Endothelial cell of umbilical vein (primary cell): Measurements from ENCODE around the gene TBC1D19. TPM values are rescaled to one million over a fixed set of nuclear protein-coding genes. Genes with fewer than 3 reads are reported as not detected.

ENCODE experiments used
- BruUV-seq: library from RNA; stranded (reverse); fragments of 400-500 nt; replicated peaks from 2 replicates; lab custom pipeline; 2021; lab: Mats Ljungman, UMichigan
- CTCF ChIA-PET: fragments of 300-600, 350-600 bp; sonication (Branson Sonifier 250); formaldehyde crosslinking; loops from one replicate; lab custom pipeline; 2021; ENCODE audit warnings: antibody characterized with exemption, inconsistent platforms; lab: Charles Lee
- POLR2A ChIA-PET: fragments of 300-600, 350-600 bp; sonication (Branson Sonifier 250); formaldehyde crosslinking; loops from one replicate; lab custom pipeline; 2021; ENCODE audit warnings: antibody characterized with exemption, inconsistent platforms; lab: Charles Lee
- DNase-seq: peaks from one replicate; pipeline ENCODE4 v3.0.0-alpha.2; 2011; ENCODE audit warnings: low read depth, low spot score
- FAIRE-seq: peaks from 2 replicates; lab custom pipeline; 2011; peaks lifted over from hg19 to GRCh38; lab: Jason Lieb, UNC
- H2AFZ ChIP-seq: 2 replicates; pipeline ENCODE4 v1.6.0; 2012; ENCODE audit warnings: low read depth, low read length, control low read depth, inconsistent platforms
- H3K27ac ChIP-seq: 2 replicates; pipeline ENCODE4 v1.5.1; 2011; ENCODE audit warnings: low read depth, mild to moderate bottlenecking, control low read depth, low read length, moderate library complexity; ENCODE audit not compliant: insufficient read depth
- H3K27me3 ChIP-seq, 2 experiments: 2 replicates each; pipeline versions ENCODE4 v1.6.0 to v1.6.1; 2011; ENCODE audit warnings: low read length in 2 of 2, mixed read lengths in 1 of 2; ENCODE audit not compliant: control insufficient read depth in 2 of 2, insufficient read depth in 2 of 2
- H3K36me3 ChIP-seq, 2 experiments: 2 replicates in 1 of 2; 3 replicates in 1 of 2; pipeline ENCODE4 v1.5.1; 2011; ENCODE audit warnings: low read length in 2 of 2, mild to moderate bottlenecking in 1 of 2, moderate library complexity in 1 of 2; ENCODE audit not compliant: control insufficient read depth in 2 of 2, insufficient read depth in 2 of 2; ENCODE audit errors: extremely low read depth in 1 of 2
- H3K4me1 ChIP-seq: 3 replicates; pipeline ENCODE4 v1.5.1; 2011; ENCODE audit warnings: mild to moderate bottlenecking, low read length; ENCODE audit not compliant: control insufficient read depth, insufficient read depth; ENCODE audit errors: extremely low read depth
- H3K4me2 ChIP-seq: 2 replicates; pipeline ENCODE4 v1.6.1; 2011; ENCODE audit warnings: low read length, control low read depth, mixed read lengths; ENCODE audit not compliant: insufficient read depth
- H3K4me3 ChIP-seq, 3 experiments: fragments of 200-600 bp in 1 of 3; sonication (generic), shearing (Covaris generic) in 1 of 3; replicated peaks in 1 of 3; 2 replicates each; pipeline ENCODE4 v1.5.1; 2011 to 2016; ENCODE audit warnings: control low read depth in 3 of 3, low read length in 3 of 3, mild to moderate bottlenecking in 2 of 3, inconsistent platforms in 1 of 3, low read depth in 1 of 3, moderate library complexity in 1 of 3; ENCODE audit not compliant: insufficient read depth in 1 of 3
- H3K79me2 ChIP-seq: 2 replicates; pipeline ENCODE4 v1.6.0; 2012; ENCODE audit warnings: low read length, inconsistent platforms; ENCODE audit not compliant: control insufficient read depth, insufficient read depth
- H3K9ac ChIP-seq: replicated peaks from 2 replicates; pipeline ENCODE3; 2011; ENCODE audit warnings: low read length, control low read depth; ENCODE audit not compliant: insufficient read depth; ENCODE audit errors: extremely low read depth
- H3K9me1 ChIP-seq: replicated peaks from 3 replicates; pipeline ENCODE4 v1.6.0; 2011; ENCODE audit warnings: mild to moderate bottlenecking, low read length; ENCODE audit not compliant: control insufficient read depth, insufficient read depth; ENCODE audit errors: extremely low read depth
- H3K9me3 ChIP-seq: replicated peaks from 2 replicates; pipeline ENCODE4 v1.5.1; 2012; ENCODE audit warnings: low read length, inconsistent platforms; ENCODE audit not compliant: control insufficient read depth, insufficient read depth
- H4K20me1 ChIP-seq: replicated peaks from 2 replicates; pipeline ENCODE3; 2011; ENCODE audit warnings: mild to moderate bottlenecking, low read length; ENCODE audit not compliant: control insufficient read depth, insufficient read depth; ENCODE audit errors: extremely low read depth
- EZH2 ChIP-seq: IDR thresholded peaks from 2 replicates; pipeline ENCODE4 v1.6.1; 2012; ENCODE audit warnings: borderline replicate concordance, low read depth, mild to moderate bottlenecking, moderate library complexity, low read length, inconsistent platforms; ENCODE audit not compliant: severe bottlenecking
- FOS ChIP-seq: IDR thresholded peaks from 2 replicates; pipeline ENCODE4 v1.6.1; 2011; ENCODE audit warnings: mild to moderate bottlenecking, low read length, moderate library complexity, borderline replicate concordance; ENCODE audit not compliant: insufficient read depth
- GATA2 ChIP-seq: IDR thresholded peaks from 2 replicates; pipeline ENCODE4 v1.7.0; 2011; ENCODE audit warnings: low read depth, mild to moderate bottlenecking, moderate library complexity, mixed read lengths, low read length; ENCODE audit not compliant: insufficient read length, insufficient read depth
- JUN ChIP-seq: IDR thresholded peaks from 2 replicates; pipeline ENCODE4 v1.6.1; 2011; ENCODE audit warnings: borderline replicate concordance, low read depth; ENCODE audit not compliant: insufficient read length, insufficient read depth
- MYC ChIP-seq: IDR thresholded peaks from one replicate; pipeline ENCODE4 v1.6.1; 2011; ENCODE audit warnings: mild to moderate bottlenecking, low read depth, low read length
- POLR2A ChIP-seq: IDR thresholded peaks from 2 replicates; pipeline ENCODE4 v1.6.1; 2012; ENCODE audit warnings: low read depth, mild to moderate bottlenecking, control low read depth, low read length
- POLR2AphosphoS5 ChIP-seq: IDR thresholded peaks from 2 replicates; pipeline ENCODE4 v1.6.1; 2012; ENCODE audit warnings: low read depth, mild to moderate bottlenecking, control low read depth, low read length, moderate library complexity; ENCODE audit not compliant: insufficient read depth
- dilution Hi-C: fragments of 300-500 bp; cut with MboI; formaldehyde crosslinking; loops from one replicate; pipeline ENCODE4 v1.15.0; 2019; ENCODE audit warnings: low sequenced_read_pairs; ENCODE audit not compliant: extremely low pct_ligation_motif_present
- intact Hi-C: fragments of 100-400 bp; cut with micrococcal nuclease; formaldehyde crosslinking; loops from one replicate; pipeline ENCODE4 v1.10.0; 2022
- polyA plus RNA-seq, 4 experiments: library from polyadenylated mRNA; depleted of rRNA in 3 of 4; stranded (reverse) in 3 of 4; unstranded in 1 of 4; fragments of >200 nt; gene quantifications; 2 replicates each; pipeline versions ENCODE4 v1.2.1 to v1.2.3, GENCODE V29; 2011 to 2012; ENCODE audit warnings: missing spikeins in 1 of 4
- total RNA-seq: library from RNA; stranded (reverse); gene quantifications from 2 replicates; pipeline ENCODE4 v1.2.3, GENCODE V29; 2021
- TF ChIP-seq, protein P1 (sequence below): IDR thresholded peaks from 2 replicates; pipeline ENCODE4 v1.6.1; 2011; ENCODE audit not compliant: insufficient read depth, insufficient read length
- TF ChIP-seq, protein P2 (sequence below), 2 donors: IDR thresholded peaks; 1 replicate in 1 of 2; 2 replicates in 1 of 2; pipeline ENCODE4 v1.5.1; 2011; ENCODE audit warnings: low read length in 2 of 2, mild to moderate bottlenecking in 2 of 2, moderate library complexity in 2 of 2, control low read depth in 1 of 2, inconsistent platforms in 1 of 2, low read depth in 1 of 2; ENCODE audit not compliant: insufficient read depth in 1 of 2; ENCODE audit errors: extremely low read depth in 1 of 2

TBC1D19 gene
- total and polyA plus RNA-seq, 2 donors (not counting 3 experiments of a cell fraction or from before 2014, with no cell fraction given): 4.4 to 5.9 TPM

DNA sequence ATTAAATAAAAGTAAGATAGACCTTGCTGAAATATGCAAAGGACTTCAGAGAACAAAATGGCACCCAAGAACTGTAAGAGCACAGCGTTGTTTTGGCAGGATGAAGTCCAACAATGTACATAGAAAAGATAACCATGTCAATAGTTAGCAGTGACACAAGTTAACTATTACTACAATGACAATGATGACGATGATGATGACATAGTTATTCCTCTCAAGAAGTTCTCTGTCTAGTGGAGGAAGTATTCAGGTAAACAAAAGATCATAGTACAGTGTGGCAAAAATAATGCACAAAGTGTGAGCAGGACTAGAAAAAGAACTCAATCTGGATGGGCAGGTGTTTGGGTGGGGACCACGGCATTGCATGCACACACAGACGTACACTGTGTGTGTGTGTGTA lies 201.4 kb downstream of the TBC1D19 start:
- dilution Hi-C loops: no loop called here
- no peaks in the 10 kb centered on the region for H3K36me3 ChIP-seq
- no peaks in the 10 kb centered on the region for H3K9me3 ChIP-seq
- H3K9ac ChIP-seq: no peak overlapping the region
- H3K4me1 ChIP-seq: peaks cover 41% of the 10 kb centered on the region
- H3K9me1 ChIP-seq: no peaks in the 10 kb centered on the region
- H3K79me2 ChIP-seq: no peaks in the 10 kb centered on the region
- H3K4me3 ChIP-seq: no peak overlapping the region
- no peaks in the 10 kb centered on the region for H4K20me1 ChIP-seq
- no peaks in the 10 kb centered on the region for H3K27me3 ChIP-seq
- no peak overlapping the region for H3K4me2 ChIP-seq
- POLR2A ChIA-PET: no interaction called here
- CTCF ChIA-PET: interaction anchor here (1.0 kb wide), 1 partner anchor 76 kb away, joined by 3 read pairs; the partner anchor contains the start of gene STIM2
- TF ChIP-seq JUN (no peak), EZH2 (no peak), POLR2AphosphoS5 (no peak), POLR2A (no peak), FOS (no peak), GATA2 (no peak), MYC (no peak)
- TF ChIP-seq, protein P1, sequence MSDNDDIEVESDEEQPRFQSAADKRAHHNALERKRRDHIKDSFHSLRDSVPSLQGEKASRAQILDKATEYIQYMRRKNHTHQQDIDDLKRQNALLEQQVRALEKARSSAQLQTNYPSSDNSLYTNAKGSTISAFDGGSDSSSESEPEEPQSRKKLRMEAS: no peak
- TF ChIP-seq, protein P2, sequence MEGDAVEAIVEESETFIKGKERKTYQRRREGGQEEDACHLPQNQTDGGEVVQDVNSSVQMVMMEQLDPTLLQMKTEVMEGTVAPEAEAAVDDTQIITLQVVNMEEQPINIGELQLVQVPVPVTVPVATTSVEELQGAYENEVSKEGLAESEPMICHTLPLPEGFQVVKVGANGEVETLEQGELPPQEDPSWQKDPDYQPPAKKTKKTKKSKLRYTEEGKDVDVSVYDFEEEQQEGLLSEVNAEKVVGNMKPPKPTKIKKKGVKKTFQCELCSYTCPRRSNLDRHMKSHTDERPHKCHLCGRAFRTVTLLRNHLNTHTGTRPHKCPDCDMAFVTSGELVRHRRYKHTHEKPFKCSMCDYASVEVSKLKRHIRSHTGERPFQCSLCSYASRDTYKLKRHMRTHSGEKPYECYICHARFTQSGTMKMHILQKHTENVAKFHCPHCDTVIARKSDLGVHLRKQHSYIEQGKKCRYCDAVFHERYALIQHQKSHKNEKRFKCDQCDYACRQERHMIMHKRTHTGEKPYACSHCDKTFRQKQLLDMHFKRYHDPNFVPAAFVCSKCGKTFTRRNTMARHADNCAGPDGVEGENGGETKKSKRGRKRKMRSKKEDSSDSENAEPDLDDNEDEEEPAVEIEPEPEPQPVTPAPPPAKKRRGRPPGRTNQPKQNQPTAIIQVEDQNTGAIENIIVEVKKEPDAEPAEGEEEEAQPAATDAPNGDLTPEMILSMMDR (IDR thresholded peaks at IDR 0.05; ENCODE audit: extremely low read depth in 1 of 2, insufficient read depth in 1 of 2, low read depth in 1 of 2, low read length in 2 of 2): no peak
- FAIRE-seq: no peak
- no peak for DNase-seq
- no peak overlapping the region for H3K27ac ChIP-seq
- intact Hi-C loops: no loop called here
- H2AFZ ChIP-seq: no peak overlapping the region
- BruUV-seq: no TSS peak
